HL-60 (cell line): ENCODE results near the gene SPEF1.

Source experiments
- DNase-seq, 2 experiments: peaks; one replicate each; pipeline ENCODE4 v3.0.0-alpha.2; 2010 to 2020; ENCODE audit warnings: low read depth in 1 of 2, low spot score in 1 of 2
- H3K27ac ChIP-seq: fragments of 250-450 bp; sonication (Bioruptor Pico); replicated peaks from 2 replicates; pipeline ENCODE4 v1.5.1; 2020; ENCODE audit warnings: mild to moderate bottlenecking, moderate library complexity
- H3K27me3 ChIP-seq: fragments of 250-450 bp; sonication (Bioruptor Pico); 2 replicates; pipeline ENCODE4 v1.5.1; 2021; ENCODE audit warnings: mild to moderate bottlenecking, moderate library complexity; ENCODE audit not compliant: insufficient read depth, poor library complexity, severe bottlenecking
- H3K4me3 ChIP-seq: replicated peaks from 2 replicates; pipeline ENCODE4 v1.5.1; 2011; ENCODE audit warnings: mild to moderate bottlenecking, control low read depth, low read length; ENCODE audit not compliant: insufficient read depth
- CTCF ChIP-seq: IDR thresholded peaks from one replicate; pipeline ENCODE4 v1.5.1; 2011; ENCODE audit warnings: low read length, control low read depth, inconsistent platforms; ENCODE audit not compliant: insufficient read depth
- GABPA ChIP-seq: IDR thresholded peaks from 2 replicates; pipeline ENCODE4 v1.6.1; 2012; ENCODE audit warnings: low read depth
- POLR2AphosphoS5 ChIP-seq: IDR thresholded peaks from 2 replicates; pipeline ENCODE4 v1.6.1; 2012; ENCODE audit warnings: low read depth
- REST ChIP-seq: IDR thresholded peaks from 2 replicates; pipeline ENCODE4 v1.6.1; 2012; ENCODE audit warnings: low read depth; ENCODE audit not compliant: insufficient replicate concordance
- SPI1 ChIP-seq: IDR thresholded peaks from 2 replicates; pipeline ENCODE4 v1.6.1; 2012; ENCODE audit warnings: low read depth, mild to moderate bottlenecking, borderline replicate concordance

The SPEF1 gene

GRCh38 chr20:3813848-3814581 is 32.8 kb upstream of the SPEF1 start:
- no peaks in the 10 kb centered on the region for H3K27me3 ChIP-seq
- TF ChIP-seq POLR2AphosphoS5 (no peak), GABPA (no peak), REST (no peak), CTCF (no peak), SPI1 (no peak)
- no peak overlapping the region for H3K27ac ChIP-seq
- no peak for DNase-seq
- no peak overlapping the region for H3K4me3 ChIP-seq

GRCh38 chr20:3812975-3813847 is 32.0 kb upstream of the SPEF1 start:
- no peak overlapping the region for H3K27ac ChIP-seq
- DNase-seq, result no peak

More at GRCh38 chr20:3812975-3813847, 32.0 kb upstream of the SPEF1 start:
- Histone ChIP-seq H3K4me3 (no peak overlapping the region), H3K27me3 (no peaks in the 10 kb centered on the region)
- no peak for TF ChIP-seq POLR2AphosphoS5
- TF ChIP-seq GABPA, result no peak
- TF ChIP-seq REST, result no peak
- TF ChIP-seq SPI1, result no peak
- TF ChIP-seq CTCF, result no peak
